HG03439 (cell line): Measurements from ENCODE around the gene PPFIBP1.
A peak's percentile ranks its signal among the peaks of the same experiment; 100 is the strongest.

Source experiments
- ATAC-seq: cut with Tn5 transposase; IDR thresholded peaks from one replicate; pipeline ENCODE4 v1.9.1; 2021; ENCODE audit warnings: mild to moderate bottlenecking, moderate library complexity; ENCODE audit not compliant: unreplicated experiment

Gene PPFIBP1

DNA sequence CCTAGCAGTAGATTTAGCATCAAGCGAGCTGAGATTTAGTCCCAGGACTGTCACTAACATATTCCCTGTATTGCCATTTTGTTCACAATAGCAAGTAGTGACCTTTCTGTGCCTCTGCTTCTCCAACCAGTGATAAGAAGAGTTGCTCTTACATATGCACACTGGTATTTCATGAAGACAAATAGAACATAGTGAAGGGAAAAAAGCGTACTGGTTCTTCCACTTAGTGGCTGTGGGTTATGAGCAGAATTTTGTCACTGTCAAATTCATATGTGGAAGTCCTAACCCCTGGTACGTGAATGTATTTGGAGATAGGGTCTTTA lies 12.3 kb upstream of the PPFIBP1 start:
- no peak for ATAC-seq

DNA sequence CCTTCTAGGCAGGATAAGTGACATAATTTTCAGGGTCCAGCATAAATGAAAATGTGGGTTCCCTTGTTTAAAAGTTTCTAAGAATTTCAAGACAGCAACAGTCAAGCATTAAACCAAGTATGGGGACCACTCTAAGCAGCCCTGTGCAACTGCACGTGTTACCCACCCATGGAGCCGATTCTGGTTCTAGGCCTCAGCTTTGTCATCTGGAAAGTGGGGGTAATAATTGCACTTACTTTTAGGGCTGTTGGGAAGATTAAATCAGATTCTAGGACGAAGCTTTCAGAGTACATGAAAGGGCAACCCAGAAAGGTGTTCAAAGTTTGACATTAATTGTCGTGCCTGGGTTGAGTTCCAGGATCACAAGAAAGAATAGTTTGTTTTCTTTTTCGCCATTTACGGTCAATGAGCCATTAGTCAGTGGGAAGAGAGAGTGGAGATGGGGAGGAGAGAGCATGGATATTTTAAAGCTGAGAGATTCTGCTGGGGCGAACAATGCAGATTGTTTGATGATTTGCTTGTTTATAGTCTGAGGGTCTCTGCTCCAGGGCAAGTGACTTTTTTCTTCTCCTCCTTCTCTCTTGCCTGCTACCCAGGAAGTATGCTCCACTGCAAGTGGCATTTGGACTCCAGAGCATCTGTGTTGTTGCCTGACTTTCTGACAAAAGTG lies 10.7 kb upstream of the PPFIBP1 start:
- no peak for ATAC-seq

DNA sequence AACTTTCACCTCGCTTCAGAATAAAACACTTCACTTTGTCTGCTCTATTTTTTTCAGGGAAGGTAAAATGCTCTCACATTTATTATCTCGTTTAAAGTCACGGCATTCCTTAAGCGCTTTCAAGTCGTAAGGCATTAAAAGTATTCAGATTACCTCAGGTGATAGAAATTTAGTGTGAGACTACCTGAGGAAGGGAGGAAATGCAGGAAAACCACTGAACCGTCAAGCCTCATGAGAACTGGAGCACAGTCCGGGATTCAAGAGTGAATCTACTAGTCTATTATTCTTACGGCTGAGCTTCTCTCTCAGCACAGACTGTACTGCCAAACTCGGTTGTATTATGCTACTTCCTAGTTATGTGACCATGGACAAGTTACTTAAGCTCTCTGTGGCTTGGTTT lies 8.3 kb upstream of the PPFIBP1 start:
- no peak for ATAC-seq

DNA sequence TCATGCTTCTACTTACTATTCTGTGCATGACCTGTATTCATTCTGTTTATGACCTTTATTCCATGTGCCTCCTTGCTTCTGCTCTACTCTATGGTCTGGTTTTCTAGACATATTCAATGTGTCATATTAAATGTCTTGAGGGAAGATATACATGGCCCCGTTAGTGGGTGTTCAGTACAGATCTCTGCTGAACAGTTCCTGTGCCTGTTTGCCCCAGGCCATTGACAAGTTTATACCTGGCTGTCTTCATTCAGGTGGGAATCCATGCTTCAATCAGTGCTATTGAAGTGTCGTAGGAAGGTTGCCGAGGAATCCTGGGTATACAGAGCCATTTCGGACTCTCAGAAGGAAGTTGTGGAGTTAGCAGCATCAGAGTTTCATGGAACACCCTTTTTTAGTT lies 7.4 kb upstream of the PPFIBP1 start:
- no peak for ATAC-seq

- ATAC-seq: no peak
These were observed 6.5 kb upstream of the PPFIBP1 start for GRCh38 chr12:27517546-27517945.

DNA sequence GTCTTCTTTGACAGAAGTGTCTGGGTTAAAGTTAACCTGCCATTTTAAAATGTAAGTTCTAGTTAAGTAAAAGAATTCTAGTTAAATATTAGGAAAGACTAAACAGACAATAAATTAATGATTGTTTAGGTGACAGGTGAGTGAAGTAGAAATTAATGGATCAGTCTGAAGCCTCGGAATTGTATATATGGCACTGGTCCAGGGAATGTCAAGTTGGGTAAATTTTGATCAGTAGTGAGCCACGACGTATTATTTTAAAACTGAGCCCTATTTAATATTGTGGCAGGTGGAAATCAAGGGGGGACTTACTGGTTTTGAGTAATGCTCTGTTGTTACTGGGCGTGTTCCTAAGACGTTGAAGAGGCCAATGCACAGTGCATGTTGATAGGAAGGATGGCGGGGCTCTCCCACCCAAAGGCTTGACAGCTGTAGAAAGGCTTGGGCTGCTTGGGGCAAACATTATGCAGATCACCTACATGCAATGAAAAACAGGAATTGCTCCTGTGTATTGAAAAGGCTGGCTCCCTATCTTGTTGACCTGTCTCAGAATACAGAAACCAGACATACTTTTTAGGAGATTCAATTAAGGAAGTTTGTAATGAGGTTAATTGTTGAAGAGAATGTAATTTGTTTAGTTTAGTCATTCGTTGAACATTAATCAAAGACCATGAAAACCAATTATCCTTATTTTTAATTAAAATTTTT lies 5.9 kb upstream of the PPFIBP1 start:
- no peak for ATAC-seq

DNA sequence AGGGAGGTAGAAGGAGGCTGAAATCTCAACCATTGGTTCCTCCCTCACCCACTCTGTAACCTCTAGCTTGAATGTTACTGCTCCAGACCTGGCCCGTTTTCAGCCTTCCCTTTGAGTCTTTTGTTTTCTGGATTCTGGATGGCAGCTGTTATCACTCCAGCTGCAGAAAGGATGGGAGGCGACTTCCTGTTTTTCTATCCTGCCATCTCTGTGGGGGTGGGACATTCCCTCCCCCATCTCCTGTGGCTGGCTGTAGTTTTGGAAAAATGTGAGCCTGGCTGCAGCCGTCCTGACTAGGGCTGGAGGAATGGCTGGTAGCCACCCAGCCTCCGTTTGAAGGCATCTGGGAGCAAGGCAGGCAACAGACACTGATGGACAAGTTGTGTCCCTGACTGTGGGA lies 2.9 kb upstream of the PPFIBP1 start:
- no peak for ATAC-seq

- no peak for ATAC-seq
These were observed 2.0 kb upstream of the PPFIBP1 start for GRCh38 chr12:27521981-27522380.

DNA sequence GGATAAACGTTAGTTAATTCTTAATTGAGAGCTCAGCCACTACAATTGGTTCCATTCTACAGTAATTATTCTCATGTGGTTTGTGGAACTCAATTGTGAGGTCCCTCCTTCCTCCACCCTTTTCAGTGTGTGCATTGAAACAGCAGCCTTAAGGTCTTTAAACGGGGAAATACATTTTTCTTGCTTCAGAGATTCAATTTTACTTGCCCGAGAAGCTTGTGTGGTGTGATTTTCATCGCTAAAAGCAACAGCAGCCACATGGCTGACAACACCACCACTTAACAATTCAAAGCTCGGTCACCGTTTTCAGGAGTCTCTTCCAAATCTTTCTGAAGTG lies 733 bp upstream of the PPFIBP1 start:
- peak; percentile 5 for ATAC-seq

DNA sequence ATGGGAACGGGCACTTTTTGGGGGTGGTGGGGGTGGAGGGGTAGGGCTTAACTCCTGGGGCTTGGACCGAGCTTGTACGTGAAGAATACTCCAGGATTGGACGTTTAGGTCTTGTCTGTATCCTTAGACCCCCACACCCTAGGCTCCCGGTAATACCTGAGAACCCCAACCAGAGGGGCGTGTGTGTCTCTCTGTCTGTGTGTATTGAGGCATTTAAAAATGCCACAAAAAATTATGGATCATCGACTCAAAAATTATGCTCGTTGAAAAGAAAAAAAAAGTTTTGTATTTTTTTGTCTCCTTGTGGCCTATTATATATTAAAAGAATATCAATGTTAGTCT lies 459 bp downstream of the PPFIBP1 start:
- ATAC-seq: no peak

DNA sequence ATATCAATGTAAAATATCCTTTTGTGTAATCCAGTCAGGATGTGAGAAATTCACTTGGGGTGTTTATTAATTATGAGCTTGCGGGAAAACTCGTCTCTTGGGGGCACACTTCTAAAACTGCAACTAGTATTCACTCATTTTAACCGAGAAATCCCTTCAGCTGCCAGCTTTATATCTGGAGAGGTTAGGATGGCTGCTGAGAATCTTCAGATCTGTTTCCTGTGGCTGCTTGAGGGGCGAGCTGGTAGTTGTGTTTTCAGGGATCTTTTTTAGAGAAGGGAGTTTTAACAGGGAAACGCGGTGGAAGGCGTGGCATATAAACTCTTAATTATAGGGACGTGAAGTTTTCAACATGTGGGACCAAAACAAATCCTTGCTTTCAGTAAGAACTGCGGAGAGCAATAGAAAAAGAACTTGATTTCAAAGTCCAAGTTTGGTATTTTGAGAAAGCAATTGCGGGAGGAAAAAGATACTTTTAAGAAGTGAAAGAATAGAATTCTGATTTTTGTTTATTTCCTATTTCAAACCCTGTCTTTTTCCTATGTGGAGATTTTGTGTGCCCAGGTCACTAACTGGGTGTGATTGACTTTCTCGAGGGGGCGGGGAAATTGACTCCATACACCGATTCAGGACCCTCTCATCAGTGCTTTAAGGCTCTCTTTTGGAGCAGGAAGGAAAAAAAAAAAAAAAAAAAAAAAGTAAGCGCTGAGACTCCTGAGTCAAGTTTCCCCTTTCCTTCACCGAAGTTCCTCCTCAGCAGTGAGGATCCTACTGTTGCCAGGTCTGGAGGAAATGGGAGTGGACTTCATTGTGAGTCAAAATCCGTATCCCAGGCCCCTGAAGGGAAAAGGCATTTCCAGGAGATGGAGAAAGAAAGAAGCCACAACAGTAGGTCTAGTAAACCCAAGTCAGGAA lies 1.1 kb downstream of the PPFIBP1 start:
- ATAC-seq: no peak

DNA sequence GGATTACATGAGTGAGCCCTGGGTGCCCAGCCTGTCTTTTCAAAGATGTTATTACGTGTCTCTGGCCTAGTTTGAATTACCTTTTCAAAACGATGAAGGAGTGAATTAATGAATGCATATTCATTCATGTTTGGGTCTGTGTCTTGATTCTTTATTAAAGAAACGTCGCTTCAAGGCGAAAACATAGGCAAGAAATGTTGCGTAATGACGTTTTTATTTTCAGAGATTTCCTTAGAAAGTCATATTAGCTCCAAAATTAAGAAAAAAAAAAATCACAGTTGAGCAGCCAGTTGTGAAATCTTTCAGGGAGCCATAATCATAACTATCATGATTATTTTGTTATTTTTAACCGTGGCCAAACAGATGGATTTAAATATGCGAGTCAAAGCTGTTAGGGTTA lies 3.5 kb downstream of the PPFIBP1 start:
- ATAC-seq: no peak

DNA sequence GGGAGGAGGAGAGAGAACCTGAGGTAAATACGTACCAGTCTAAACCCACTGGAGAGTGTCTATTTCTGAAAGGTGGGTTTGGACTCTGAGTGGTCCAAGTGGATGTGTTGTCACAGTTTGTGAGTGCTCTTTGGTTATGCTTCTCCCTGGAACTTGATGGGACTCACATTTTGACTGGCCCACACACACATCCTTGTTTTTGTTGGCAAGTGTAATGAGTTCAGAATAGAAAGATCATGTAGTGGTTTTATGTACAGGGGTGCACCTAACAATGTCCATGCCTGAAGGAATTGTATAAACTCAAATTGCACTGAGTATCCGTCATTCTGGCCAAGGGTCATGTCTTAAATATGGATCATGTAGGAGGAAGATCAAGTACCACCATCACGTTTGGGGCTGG lies 4.8 kb downstream of the PPFIBP1 start:
- no peak for ATAC-seq

DNA sequence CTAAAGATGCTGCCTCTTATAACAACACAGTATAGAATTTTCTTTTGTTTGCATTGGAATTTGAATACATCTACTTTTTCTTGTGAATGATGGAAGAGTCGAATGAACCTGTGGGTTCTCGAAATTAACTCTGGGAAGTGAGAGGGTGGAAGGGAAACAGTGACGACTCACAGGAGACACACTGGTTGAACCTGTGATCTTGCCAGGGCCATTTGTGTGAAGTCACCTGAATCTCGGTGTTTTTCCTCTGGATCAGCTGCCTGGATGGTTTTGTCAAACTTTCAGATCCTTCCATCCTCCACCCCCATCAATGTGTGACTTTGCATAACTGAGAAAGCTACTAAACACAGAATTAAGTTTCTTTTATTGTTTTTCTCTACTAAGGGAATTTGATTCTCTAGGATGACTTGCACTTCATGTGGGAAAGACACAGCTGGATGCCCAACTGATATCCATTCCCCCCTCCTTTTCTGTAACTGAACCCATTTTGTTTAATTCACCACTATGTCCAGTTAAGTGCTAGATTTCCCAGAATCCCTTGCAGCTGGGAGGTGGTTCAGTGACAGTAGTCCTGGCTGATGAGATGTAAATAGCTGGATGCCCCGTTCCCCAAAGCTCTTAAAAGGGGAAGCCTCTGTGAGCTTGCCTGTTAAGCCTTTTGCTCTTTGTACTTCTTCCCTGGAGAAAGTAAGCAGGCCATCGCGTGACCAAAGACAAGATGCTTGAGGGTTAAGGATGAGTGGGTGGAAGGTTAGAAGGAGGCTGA lies 6.3 kb downstream of the PPFIBP1 start:
- ATAC-seq: no peak

- ATAC-seq: no peak
These were observed 7.9 kb downstream of the PPFIBP1 start for GRCh38 chr12:27531896-27532295.

- no peak for ATAC-seq
These were observed 10.2 kb downstream of the PPFIBP1 start for GRCh38 chr12:27534060-27534764.

GRCh38 chr12:27534765-27535161 lies 10.8 kb downstream of the PPFIBP1 start:
- ATAC-seq: no peak

GRCh38 chr12:27535318-27535717 lies 11.3 kb downstream of the PPFIBP1 start:
- ATAC-seq: no peak

GRCh38 chr12:27537855-27538675 lies 14.1 kb downstream of the PPFIBP1 start:
- ATAC-seq: no peak

DNA sequence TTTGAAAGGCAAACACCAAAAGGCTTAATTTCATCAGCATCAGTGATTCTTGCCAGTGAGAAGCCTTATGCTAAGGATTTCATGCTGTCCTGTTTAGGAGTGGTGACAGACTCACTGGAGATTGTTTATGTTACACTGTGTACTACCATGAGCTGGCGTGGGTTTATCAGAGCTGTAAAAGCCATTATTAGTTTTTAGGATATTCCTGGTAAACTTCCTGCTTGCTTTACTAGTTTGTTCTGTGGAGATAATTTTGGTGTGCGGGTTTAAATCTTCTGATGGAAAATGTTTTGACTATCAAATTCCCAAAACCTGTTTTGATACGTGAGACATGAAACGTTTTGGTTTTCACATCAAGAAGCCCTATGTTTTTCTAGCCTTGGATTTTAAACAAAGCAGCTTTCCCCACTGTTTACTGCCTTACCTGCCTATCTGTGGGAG lies 15.2 kb downstream of the PPFIBP1 start:
- no peak for ATAC-seq
